HepG2 (cell line): ENCODE data around the gene LAMC3.

Source experiments
- TSC22D2 ChIP-seq: sonication (generic); formaldehyde crosslinking; IDR thresholded peaks from 2 replicates; pipeline ENCODE4 v1.5.1; 2020; ENCODE audit warnings: missing genetic modification reagents, mild to moderate bottlenecking, borderline replicate concordance
- ZFP37 ChIP-seq: sonication (generic); formaldehyde crosslinking; IDR thresholded peaks from 2 replicates; pipeline ENCODE4 v1.4.0; 2020; ENCODE audit warnings: missing genetic modification reagents, borderline replicate concordance

DNA sequence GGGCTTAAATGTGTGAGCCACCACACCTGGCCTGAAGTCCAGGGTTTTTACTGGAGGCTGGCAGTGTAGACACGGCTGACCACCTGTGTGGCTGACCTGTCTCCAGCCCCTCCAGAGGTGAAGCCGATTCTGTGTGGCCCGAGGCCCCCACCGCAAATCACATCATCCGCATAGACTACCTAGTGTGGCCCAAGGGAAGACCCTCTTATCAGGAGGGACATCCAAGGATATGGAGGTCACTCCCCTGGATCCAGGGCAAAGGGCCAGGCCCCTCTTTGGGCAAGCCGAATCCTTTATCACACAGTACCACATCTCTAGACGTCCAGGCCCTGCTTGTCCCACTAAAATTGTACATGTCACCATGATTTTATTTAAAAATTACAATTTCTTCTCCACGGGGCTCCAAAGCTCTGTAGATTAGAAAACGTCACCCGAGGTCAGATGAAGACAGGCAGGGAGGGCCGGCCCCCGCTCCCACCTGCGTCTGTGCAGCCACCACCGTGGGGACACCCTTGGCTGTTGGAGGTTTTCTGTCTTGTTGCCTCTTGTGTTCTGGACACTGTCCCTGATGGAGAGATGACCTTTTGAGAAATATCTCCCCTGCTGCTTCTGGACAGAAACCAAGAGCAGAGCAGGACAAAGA, 20.1 kb downstream of the LAMC3 start:
- TF ChIP-seq ZFP37 (no peak), TSC22D2 (CRISPR knock-in tag) (no peak)
